Measurements from ENCODE around the gene MELTF.

DNA sequence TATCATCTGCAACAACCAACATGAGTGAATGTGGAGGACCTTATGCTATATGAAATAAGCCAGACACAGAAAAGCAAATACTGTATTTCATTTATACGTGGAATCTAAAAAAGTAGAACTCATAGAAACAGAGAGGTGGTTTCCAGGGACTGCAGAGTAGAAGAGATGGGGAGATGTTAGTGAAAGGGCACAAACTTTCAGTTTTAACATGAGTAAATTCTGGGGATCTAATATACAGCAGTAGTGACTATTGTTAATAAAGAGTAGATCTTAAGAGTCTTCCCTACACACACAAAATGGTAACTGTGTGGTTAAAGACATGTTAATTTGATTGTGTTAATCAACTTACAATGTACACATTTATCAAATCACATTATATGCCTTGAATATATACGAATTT, 20.9 kb upstream of the MELTF start:
- TF ChIP-seq, protein P1, sequence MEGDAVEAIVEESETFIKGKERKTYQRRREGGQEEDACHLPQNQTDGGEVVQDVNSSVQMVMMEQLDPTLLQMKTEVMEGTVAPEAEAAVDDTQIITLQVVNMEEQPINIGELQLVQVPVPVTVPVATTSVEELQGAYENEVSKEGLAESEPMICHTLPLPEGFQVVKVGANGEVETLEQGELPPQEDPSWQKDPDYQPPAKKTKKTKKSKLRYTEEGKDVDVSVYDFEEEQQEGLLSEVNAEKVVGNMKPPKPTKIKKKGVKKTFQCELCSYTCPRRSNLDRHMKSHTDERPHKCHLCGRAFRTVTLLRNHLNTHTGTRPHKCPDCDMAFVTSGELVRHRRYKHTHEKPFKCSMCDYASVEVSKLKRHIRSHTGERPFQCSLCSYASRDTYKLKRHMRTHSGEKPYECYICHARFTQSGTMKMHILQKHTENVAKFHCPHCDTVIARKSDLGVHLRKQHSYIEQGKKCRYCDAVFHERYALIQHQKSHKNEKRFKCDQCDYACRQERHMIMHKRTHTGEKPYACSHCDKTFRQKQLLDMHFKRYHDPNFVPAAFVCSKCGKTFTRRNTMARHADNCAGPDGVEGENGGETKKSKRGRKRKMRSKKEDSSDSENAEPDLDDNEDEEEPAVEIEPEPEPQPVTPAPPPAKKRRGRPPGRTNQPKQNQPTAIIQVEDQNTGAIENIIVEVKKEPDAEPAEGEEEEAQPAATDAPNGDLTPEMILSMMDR (IDR thresholded peaks at IDR 0.05; ENCODE audit: insufficient read depth, low read length, poor library complexity, severe bottlenecking), result no peak
- no peak for TF ChIP-seq EZH2phosphoT487 (conservative IDR thresholded peaks at IDR 0.05; ENCODE audit: low read length)

All from SU-DHL-6 (cell line).